Transverse colon (tissue), 4 donors: ENCODE data around the gene SLC26A3.

Source experiments
- CTCF ChIP-seq, 5 experiments: fragments of 200-600 bp in 3 of 5; fragments of 450-650 bp in 2 of 5; sonication (generic) in 3 of 5; IDR thresholded peaks; 1 replicate in 2 of 5; 2 replicates in 3 of 5; pipeline ENCODE4 v1.5.1; 2016 to 2017; ENCODE audit warnings: antibody characterized with exemption in 5 of 5, inconsistent platforms in 3 of 5, mild to moderate bottlenecking in 2 of 5, moderate library complexity in 1 of 5
- EP300 ChIP-seq: sonication (generic); formaldehyde crosslinking; IDR thresholded peaks from one replicate; pipeline ENCODE4 v1.6.1; 2017; ENCODE audit warnings: antibody characterized with exemption, low read depth
- POLR2AphosphoS5 ChIP-seq, 3 donors: sonication (generic); formaldehyde crosslinking; IDR thresholded peaks; one replicate each; pipeline ENCODE4 v1.6.1; 2016; ENCODE audit warnings: antibody characterized with exemption in 3 of 3

- TF ChIP-seq POLR2AphosphoS5 (IDR thresholded peaks at IDR 0.05) (no peak), EP300 (no peak), CTCF (IDR thresholded peaks at IDR 0.05) (no peak)
Observed at GRCh38 chr7:107847168-107847835, 44.3 kb upstream of the SLC26A3 start.
